HEK293T (cell line): ENCODE data around the gene CDH13.

ENCODE experiments used
- ARNT ChIP-seq: fragments of 450-650 bp; IDR thresholded peaks from 2 replicates; pipeline ENCODE4 v1.6.1; 2017; ENCODE audit warnings: mild to moderate bottlenecking
- FOXM1 ChIP-seq: fragments of 450-650 bp; IDR thresholded peaks from 2 replicates; pipeline ENCODE4 v1.6.1; 2017; ENCODE audit warnings: mild to moderate bottlenecking, borderline replicate concordance
- LEF1 ChIP-seq: fragments of 450-650 bp; IDR thresholded peaks from 2 replicates; pipeline ENCODE4 v1.6.1; 2017; ENCODE audit warnings: mild to moderate bottlenecking, borderline replicate concordance
- NFRKB ChIP-seq: fragments of 450-650 bp; IDR thresholded peaks from 2 replicates; pipeline ENCODE4 v1.6.1; 2016; ENCODE audit warnings: mild to moderate bottlenecking, moderate library complexity
- PKNOX1 ChIP-seq: fragments of 450-650 bp; IDR thresholded peaks from 2 replicates; pipeline ENCODE4 v1.6.1; 2016
- TARDBP ChIP-seq: fragments of 450-650 bp; IDR thresholded peaks from 2 replicates; pipeline ENCODE4 v1.6.1; 2016

- TF ChIP-seq NFRKB (no peak), PKNOX1 (no peak), TARDBP (no peak), FOXM1 (no peak), ARNT (no peak), LEF1 (no peak)
Observed at GRCh38 chr16:82899731-82900450, 273.1 kb downstream of the CDH13 start.
